Kidney epithelial cell (primary cell): ENCODE results near the gene CCDC17. TPM values are rescaled to one million over a fixed set of nuclear protein-coding genes. Genes with fewer than 3 reads are reported as not detected.
A peak's percentile ranks its signal among the peaks of the same experiment; 100 is the strongest.

Experiments used
- DNase-seq: peaks from one replicate; pipeline ENCODE4 v3.0.0-alpha.2; 2010; ENCODE audit warnings: low read depth
- H3K27me3 ChIP-seq: 2 replicates; pipeline ENCODE4 v1.6.0; 2011; ENCODE audit warnings: low read length; ENCODE audit not compliant: control insufficient read depth, insufficient read depth
- H3K36me3 ChIP-seq: 2 replicates; pipeline ENCODE4 v1.5.1; 2011; ENCODE audit warnings: low read length; ENCODE audit not compliant: control insufficient read depth, insufficient read depth
- H3K4me3 ChIP-seq: 2 replicates; pipeline ENCODE4 v1.5.1; 2011; ENCODE audit warnings: low read depth, mild to moderate bottlenecking, control low read depth, low read length
- total RNA-seq: library from RNA; depleted of rRNA; stranded (reverse); fragments of >200 nt; gene quantifications from 2 replicates; pipeline ENCODE4 v1.2.3, GENCODE V29; 2015
- TF ChIP-seq, protein P1 (sequence below): IDR thresholded peaks from 2 replicates; pipeline ENCODE4 v1.5.1; 2011; ENCODE audit warnings: mild to moderate bottlenecking, moderate library complexity, low read length, control low read depth, inconsistent platforms; ENCODE audit not compliant: insufficient read depth, poor library complexity, severe bottlenecking

The CCDC17 gene
- total RNA-seq, 1 donor from 2014 or later: 0.33 TPM

DNA sequence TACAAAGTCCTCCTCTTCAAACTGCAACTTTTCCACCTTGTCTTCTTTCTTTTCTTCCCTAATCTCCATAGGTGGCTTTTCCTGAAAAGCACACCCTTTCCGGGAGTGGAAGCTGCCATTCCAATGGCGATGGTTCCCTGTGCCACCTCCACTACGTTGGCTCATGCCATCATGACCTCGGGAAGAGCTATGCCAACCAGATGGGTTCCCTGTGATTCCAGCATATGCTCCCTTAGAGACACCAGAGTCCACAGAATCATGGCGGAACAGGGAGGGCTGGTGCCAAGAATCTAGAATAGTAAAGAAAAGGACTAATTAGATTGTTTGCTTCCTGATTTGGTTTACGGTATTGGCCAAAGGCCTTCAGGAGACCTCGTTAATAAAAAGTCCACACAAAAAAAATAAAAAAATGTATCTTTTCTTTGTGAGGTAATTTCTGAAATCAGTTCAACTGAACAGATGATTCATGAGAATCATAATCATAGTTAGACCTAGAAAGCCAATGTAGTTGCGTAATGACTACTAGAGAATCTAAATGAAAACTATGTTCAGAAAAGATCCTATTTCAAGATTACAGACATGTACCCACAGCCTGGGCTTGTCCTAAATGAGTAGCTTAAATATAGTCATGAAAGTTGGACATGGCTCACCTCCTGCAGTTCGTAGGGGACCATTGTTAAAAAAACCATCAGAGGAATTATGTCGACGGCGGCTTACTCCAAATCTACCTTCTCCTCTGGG lies 30.9 kb upstream of the CCDC17 start:
- Histone ChIP-seq H3K36me3 (peaks cover 5% of the 10 kb centered on the region), H3K27me3 (no peaks in the 10 kb centered on the region), H3K4me3 (no peak overlapping the region)
- TF ChIP-seq, protein P1, sequence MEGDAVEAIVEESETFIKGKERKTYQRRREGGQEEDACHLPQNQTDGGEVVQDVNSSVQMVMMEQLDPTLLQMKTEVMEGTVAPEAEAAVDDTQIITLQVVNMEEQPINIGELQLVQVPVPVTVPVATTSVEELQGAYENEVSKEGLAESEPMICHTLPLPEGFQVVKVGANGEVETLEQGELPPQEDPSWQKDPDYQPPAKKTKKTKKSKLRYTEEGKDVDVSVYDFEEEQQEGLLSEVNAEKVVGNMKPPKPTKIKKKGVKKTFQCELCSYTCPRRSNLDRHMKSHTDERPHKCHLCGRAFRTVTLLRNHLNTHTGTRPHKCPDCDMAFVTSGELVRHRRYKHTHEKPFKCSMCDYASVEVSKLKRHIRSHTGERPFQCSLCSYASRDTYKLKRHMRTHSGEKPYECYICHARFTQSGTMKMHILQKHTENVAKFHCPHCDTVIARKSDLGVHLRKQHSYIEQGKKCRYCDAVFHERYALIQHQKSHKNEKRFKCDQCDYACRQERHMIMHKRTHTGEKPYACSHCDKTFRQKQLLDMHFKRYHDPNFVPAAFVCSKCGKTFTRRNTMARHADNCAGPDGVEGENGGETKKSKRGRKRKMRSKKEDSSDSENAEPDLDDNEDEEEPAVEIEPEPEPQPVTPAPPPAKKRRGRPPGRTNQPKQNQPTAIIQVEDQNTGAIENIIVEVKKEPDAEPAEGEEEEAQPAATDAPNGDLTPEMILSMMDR: no peak
- DNase-seq: no peak

DNA sequence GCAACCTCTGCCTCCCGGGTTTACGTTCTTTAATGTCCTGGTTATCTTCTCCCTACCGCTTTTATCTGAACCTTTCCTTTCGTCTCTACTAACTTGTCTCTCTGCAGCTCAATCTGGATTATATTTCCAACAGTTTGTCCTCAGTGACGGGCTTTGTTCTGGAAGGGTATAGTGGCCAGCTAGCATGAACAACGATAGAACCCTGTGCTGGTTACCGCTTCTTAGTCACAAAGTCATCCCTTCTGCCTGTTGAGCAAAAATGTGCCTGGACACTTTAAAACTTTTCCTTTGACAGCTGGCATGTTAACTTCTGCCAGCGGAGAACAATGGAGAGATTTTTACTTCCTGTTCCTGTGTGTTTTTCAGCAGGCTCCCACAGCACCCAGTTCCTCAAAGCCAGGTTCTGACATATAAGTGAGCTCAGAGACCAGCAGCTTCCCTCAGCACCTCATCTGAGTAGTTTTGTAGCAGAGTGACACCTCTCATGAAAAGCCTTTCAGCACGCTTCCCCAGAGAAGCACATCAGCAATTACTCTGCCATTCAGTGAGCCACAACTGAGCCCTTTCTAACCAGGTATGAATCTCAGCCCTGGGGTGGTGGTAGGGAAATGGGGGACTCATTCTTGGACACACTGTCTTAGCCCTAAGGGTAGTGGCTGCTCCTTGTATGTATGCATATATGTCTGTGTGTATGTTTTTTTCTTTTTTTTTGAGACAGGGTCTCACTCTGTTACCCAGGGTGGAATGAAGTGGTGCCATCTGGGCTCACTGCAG lies 23.6 kb upstream of the CCDC17 start:
- Histone ChIP-seq H3K36me3 (peaks cover 6% of the 10 kb centered on the region), H3K27me3 (no peaks in the 10 kb centered on the region), H3K4me3 (no peak overlapping the region)
- DNase-seq: no peak
- TF ChIP-seq, protein P1: no peak

DNA sequence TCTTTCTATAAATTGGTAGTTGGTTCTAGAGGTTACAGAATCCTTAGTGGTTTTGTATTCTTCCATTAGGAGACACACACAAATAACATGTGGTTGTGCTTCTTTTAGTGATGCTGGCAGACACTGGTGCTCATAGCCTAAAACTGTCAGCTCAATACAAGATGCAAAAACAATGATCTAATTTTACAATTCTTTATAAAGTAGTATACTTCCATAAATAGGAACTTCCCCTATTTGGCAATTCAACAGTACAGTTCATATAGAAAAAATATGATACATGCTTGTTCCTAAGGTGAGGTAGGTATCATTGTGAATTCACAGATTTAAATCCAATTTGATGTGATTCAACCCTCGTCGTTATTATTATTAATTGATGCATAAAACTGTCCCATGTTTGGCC lies 20.8 kb upstream of the CCDC17 start:
- H3K27me3 ChIP-seq: no peaks in the 10 kb centered on the region
- DNase-seq: no peak
- H3K36me3 ChIP-seq: peaks cover 3% of the 10 kb centered on the region
- no peak overlapping the region for H3K4me3 ChIP-seq
- TF ChIP-seq, protein P1: no peak

DNA sequence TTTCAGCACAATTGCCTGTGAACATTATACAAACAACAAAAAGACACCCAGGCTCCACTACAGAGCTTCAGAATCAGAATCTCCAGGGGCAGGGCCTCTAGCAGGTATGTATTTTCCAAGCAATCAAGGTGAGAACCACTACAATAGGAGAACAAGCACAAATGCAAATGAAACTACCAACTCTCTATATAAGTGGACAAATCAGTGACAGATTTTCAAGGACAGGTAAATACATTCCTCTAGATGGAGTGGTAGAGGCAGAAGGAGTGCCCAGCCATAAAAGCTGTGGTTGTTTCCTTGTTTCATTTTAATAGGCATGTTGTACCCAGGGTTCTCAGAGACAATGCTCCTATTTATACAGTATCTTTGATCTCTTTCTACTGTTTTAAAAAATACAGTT lies 20.1 kb upstream of the CCDC17 start:
- TF ChIP-seq, protein P1: peak; percentile 37
- Histone ChIP-seq H3K4me3 (no peak overlapping the region), H3K27me3 (no peaks in the 10 kb centered on the region), H3K36me3 (peaks cover 3% of the 10 kb centered on the region)
- peak; percentile 4 for DNase-seq

DNA sequence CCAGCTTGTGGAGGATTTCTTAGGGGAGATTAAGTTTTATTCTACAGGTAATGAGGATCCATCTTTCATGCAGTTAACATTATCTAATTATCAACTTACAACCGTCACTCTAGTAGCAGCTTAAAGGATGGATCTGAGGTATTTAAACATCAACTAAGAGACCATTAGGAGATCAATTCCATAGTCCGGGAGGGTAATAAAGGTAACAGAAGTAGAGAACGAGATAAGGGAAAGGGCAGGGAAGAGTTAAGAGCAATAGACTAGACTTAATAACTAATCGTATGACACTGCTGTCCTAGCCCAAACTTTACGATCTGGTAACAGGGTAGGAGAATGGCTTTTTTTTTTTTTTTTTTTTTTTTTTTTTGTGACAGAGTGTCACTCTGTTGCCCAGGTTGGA lies 19.5 kb upstream of the CCDC17 start:
- Histone ChIP-seq H3K27me3 (no peaks in the 10 kb centered on the region), H3K36me3 (peaks cover 3% of the 10 kb centered on the region), H3K4me3 (no peak overlapping the region)
- no peak for DNase-seq
- TF ChIP-seq, protein P1: no peak
